Stimulated activated CD4-positive, alpha-beta T cell treated with anti-CD3 and anti-CD28 coated beads, Interleukin-12 subunit alpha, Interleukin-12 subunit beta, amount 100 ng/mL, for 24 hours (primary cell): ENCODE results near the gene KIF2A.

Source experiments
- DNase-seq, 2 experiments: peaks; one replicate each; pipeline ENCODE4 v3.0.0-alpha.2; 2020; ENCODE audit warnings: low read depth in 2 of 2

The KIF2A gene

DNA sequence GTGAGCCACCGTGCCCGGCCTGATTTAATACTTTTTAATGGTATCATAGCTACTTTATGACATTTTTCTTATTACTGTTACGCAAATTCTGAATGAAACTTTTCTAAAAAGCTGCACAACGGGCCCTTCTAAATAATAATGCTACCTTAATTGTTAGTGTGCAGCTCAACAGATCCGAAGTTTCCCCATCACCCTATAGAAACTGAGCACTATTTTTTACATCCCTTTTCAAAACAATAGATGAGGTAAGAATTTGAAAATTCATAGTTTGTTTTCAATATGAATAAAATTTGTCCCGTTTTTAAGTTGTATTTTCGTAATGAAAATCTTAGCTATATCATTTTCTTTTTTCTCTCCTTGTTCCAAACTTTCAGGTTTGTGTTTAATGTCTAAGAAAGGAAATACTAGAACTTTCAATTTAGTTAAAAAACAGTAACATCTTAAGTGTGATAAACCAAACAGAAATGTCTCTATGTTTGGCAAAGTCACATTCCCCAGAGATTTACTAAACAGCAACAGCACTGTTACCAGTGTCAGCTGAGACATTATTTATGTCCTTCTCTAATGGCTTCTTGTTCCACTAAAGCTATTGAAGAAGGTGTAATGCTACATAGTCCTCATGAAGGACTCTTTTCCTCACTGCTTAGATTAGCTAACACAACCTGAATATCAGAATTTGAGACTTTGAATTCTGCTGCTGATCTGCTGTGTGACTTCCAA lies 22.9 kb downstream of the KIF2A start:
- no peak for DNase-seq

DNA sequence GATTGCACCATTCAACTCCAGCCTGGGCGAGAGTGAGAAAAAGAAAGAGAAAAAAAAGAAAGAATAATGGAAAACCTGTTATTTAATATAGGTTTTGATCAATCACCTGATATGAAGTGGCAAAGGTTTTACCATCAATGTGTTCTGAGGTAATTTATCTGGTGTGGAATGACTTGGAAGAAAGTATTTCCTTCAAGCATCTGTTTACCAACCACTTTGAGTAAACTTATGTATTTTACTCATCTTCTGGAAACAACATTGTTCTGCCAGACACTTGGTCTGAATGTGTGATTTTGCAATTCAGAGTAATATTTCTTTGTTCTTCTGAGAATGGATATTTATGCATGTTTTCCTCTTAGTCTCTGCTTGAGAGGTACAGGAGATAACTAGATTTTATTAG lies 24.3 kb downstream of the KIF2A start:
- DNase-seq: no peak

DNA sequence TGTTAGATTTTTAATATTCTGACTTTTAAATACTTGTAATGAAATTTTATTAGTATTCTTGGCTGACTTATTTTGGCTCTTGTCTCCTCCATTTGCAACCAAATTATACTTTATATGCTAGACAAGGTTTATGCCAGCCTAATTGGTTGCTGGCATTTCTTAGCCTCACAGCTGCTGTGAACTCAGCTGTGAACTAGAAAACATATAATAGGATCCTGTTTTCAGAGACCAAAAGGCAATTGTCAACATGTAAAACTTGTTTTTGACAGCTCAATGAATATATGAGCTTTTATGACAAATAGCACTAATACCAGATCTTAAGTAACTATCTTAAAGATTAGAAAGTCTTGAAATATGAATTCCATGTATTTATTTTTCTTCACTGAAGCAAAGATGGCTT lies 25.9 kb downstream of the KIF2A start:
- DNase-seq: no peak

DNA sequence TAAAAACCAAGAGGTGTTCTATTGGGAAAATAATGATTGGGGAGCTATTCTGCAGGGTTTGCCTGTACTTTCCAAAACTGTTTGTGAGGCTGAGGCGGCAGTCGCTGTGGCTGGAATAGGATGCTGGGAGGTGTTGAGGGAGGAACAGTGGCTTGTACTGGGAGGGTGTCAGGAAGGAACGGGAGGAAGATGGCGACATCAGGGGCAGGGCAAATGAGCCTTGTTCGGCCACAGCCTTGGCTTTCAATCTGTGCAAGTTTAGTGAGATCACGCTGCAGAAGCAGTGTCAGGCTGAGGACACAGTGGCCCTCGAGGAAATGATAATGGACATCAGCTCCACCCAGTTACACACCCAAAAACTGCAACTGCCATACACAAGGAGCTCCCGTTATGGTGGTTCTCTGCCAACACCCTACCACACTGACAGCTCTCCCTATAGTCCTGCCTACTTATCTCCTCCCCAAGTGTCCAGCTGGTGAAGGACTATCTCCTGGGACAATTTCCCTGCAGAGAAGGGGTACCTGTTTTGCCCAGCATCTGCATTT lies 27.3 kb downstream of the KIF2A start:
- DNase-seq: no peak

DNA sequence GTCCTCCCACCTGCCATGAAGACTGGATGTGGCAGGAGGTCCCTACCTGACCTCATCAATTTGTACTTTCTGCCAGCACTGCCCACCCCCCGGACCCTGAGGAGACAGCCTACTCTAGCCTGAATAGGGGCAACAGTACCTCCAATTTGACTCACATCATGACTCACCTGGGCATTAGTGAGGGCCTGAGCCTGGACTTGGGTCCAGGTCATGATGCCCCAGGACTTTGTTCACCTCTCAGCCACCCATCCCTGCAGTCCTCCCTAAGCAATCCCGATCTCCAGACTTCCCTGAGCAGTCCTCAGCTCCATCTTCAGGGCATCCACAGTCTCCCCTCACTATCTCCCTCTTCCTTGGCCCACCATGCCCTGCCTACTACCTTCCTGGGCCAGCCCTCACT lies 28.1 kb downstream of the KIF2A start:
- no peak for DNase-seq

GRCh38 chr5:62340392-62340791 lies 34.4 kb downstream of the KIF2A start:
- no peak for DNase-seq

GRCh38 chr5:62340979-62341378 lies 35.0 kb downstream of the KIF2A start:
- DNase-seq: no peak

- no peak for DNase-seq
Measured at GRCh38 chr5:62341783-62342475, 35.9 kb downstream of the KIF2A start.

DNA sequence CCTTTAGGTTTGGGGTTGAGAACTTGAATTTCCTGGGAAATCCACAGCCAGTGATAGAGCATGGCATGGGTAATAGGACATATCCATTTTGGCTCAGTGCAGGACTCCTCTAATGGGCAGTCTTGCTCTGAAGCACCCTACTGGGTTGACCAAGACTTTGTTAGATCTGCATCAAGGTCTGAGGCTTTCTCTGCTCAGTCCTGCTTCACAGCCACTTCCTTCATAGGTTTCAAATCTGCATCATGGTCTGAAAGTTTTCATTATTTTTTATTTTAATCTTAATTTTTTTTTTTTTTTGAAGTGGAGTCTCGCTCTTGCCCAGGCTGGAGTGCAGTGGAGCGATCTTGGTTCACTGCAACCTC lies 36.5 kb downstream of the KIF2A start:
- no peak for DNase-seq

DNA sequence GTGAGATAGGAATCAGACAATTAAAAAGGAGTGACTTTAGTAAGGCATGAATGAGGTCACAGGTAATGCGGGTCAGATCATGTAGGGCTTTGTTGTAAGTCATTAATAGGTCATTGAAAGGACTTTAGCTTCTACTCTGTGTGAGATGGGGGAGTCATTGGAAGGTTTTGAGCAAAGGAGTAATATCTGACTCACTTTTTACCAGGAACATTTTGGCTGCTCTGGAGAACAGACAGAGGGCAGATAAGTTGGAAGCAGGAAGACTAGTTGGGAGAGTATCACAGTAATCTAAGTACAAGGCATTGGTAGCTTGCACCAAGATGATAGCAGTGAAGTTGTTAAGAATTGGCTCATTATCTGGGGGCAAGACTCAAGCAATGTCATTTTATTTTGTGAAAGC lies 37.4 kb downstream of the KIF2A start:
- DNase-seq: no peak

DNA sequence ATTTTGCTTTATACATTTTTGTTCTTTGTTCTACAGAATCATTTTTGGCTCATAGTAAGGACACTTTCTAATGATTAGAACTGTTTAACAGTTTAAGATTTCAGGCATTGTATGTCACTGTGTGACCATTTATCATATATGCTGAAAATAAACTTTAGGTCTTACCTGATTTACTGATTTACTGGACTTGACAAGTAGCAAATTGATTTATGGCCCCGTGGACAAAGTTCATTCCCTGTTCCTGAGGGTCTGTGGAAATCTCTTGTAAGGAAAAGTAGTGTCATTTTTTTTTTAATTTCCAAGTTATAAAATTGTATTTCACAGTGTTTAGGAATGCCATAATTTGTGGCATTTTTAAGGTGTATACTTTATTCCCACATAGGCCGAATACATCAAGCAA lies 40.7 kb downstream of the KIF2A start:
- DNase-seq: no peak

GRCh38 chr5:62347928-62348327 lies 41.9 kb downstream of the KIF2A start:
- no peak for DNase-seq

GRCh38 chr5:62348723-62349481 lies 42.9 kb downstream of the KIF2A start:
- DNase-seq: no peak

- DNase-seq: no peak
Measured at GRCh38 chr5:62354028-62354874, 48.2 kb downstream of the KIF2A start.

GRCh38 chr5:62362701-62363100 lies 56.7 kb downstream of the KIF2A start:
- DNase-seq: no peak

DNA sequence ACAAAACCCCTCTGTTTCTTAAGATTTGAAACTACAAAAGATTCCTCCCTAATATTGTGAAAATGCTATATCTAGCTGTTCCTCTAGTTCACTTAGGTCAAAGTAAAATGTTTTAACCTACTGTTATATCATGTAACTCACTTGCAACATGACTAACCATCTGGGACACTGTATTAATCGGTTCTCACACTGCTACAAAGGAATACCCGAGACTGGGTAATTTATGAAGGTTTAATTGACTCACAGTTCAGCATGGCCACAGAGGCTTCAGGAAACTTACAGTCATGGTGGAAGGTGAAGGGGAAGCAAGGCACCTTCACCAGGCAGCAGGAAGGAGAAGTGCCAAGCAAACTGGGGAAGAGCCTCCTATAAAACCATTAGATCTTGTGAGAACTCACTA lies 63.0 kb downstream of the KIF2A start:
- DNase-seq: no peak

- DNase-seq: no peak
Measured at GRCh38 chr5:62371409-62371808, 65.4 kb downstream of the KIF2A start.

GRCh38 chr5:62372600-62372999 lies 66.6 kb downstream of the KIF2A start:
- no peak for DNase-seq

DNA sequence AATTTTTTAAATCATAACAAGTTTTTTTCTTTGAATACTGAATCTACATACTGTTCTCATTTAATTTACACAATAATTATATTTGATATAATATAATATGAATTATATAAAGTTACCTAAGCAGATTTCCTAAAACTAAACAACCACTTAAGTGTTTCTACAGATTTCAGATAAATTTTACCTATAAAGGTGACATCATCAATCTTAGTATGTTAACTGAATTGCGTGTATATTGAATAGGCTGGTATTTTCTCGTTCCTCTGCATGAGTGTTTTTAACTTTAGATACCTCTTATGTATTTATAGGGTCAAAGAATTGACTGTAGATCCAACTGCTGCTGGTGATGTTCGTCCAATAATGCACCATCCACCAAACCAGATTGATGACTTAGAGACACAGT lies 67.4 kb downstream of the KIF2A start:
- no peak for DNase-seq

DNA sequence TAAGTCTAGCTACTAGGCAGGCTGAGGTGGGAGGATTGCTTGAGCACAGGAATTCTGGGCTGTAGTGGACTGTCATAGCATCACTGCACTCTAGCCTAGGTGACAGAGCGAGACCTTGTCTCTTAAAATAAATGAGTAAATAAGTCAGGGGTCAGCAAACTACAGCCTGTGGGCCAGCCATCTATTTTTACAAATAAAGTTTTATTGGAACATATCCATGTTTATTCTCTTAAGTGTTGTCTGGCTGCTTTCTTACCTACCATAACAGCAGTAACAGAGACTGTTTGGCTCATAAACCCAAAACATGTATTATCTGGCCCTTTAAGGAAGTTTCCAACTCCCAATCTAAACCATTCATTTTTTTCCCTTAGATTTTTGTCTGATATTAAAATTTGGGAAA lies 68.1 kb downstream of the KIF2A start:
- DNase-seq: no peak

- DNase-seq: no peak
Measured at GRCh38 chr5:62375627-62376026, 69.6 kb downstream of the KIF2A start.

GRCh38 chr5:62376064-62376463 lies 70.1 kb downstream of the KIF2A start:
- no peak for DNase-seq
